K562 (cell line): Measurements from ENCODE around the gene SMOC2. TPM values are rescaled to one million over a fixed set of nuclear protein-coding genes. Genes with fewer than 3 reads are reported as not detected.

Experiments used
- ATAC-seq: fragments of 200-7000 bp; cut with Tn5 transposase; 3 replicates; pipeline ENCODE4 v1.9.1; 2020; ENCODE audit warnings: moderate library complexity
- BruUV-seq: library from RNA; stranded (reverse); fragments of 400-500 nt; replicated peaks from 2 replicates; lab custom pipeline; 2021; lab: Mats Ljungman, UMichigan
- CTCF ChIA-PET: fragments of 300-600 bp; formaldehyde crosslinking; extraction: SDS; loops from one replicate; lab custom pipeline; 2021; ENCODE audit warnings: low intra/inter-chr PET ratio; lab: Yijun Ruan, JAX
- POLR2A ChIA-PET: fragments of 300-600, 350-650 bp; sonication (Branson Sonifier 250); formaldehyde crosslinking; extraction: SDS; loops from one replicate; lab custom pipeline; 2021; ENCODE audit warnings: antibody characterized with exemption, inconsistent platforms; lab: Yijun Ruan, JAX
- DNase-seq, 4 experiments: peaks; one replicate each; pipeline versions ENCODE4 v3.0.0 to v3.0.0-alpha.2; 2011 to 2018; ENCODE audit warnings: low spot score in 3 of 4, mixed read lengths in 3 of 4; ENCODE audit errors: extremely low read depth in 1 of 4
- FAIRE-seq: peaks from 2 replicates; lab custom pipeline; 2011; peaks lifted over from hg19 to GRCh38; lab: Jason Lieb, UNC
- H2AFZ ChIP-seq: 2 replicates; pipeline ENCODE4 v1.6.0; 2011; ENCODE audit warnings: low read depth, low read length, control low read depth, inconsistent platforms
- H3K27ac ChIP-seq: fragments of 200-600 bp; 3 replicates; pipeline ENCODE4 v1.8.0; 2011; ENCODE audit warnings: low read depth, mild to moderate bottlenecking, control low read depth, inconsistent platforms, low read length, moderate library complexity, mixed read lengths; ENCODE audit errors: extremely low read depth
- H3K27me3 ChIP-seq, 2 experiments: fragments of 300-600 bp in 1 of 2; 2 replicates in 1 of 2; 3 replicates in 1 of 2; pipeline versions ENCODE4 v1.6.0 to v1.8.0; 2011; ENCODE audit warnings: inconsistent platforms in 2 of 2, low read length in 2 of 2, mild to moderate bottlenecking in 1 of 2, mixed read lengths in 1 of 2, moderate library complexity in 1 of 2; ENCODE audit not compliant: control insufficient read depth in 2 of 2, insufficient read depth in 2 of 2
- H3K36me3 ChIP-seq: fragments of 300-600 bp; 3 replicates; pipeline ENCODE4 v1.8.0; 2011; ENCODE audit warnings: mild to moderate bottlenecking, low read length, inconsistent platforms; ENCODE audit not compliant: control insufficient read depth, insufficient read depth
- H3K4me1 ChIP-seq, 2 experiments: fragments of 200-600 bp in 1 of 2; replicated peaks in 1 of 2; 2 replicates in 1 of 2; 3 replicates in 1 of 2; pipeline versions ENCODE4 v1.5.1 to v1.8.0; 2011; ENCODE audit warnings: inconsistent platforms in 2 of 2, low read length in 2 of 2, mild to moderate bottlenecking in 1 of 2, mixed read lengths in 1 of 2, moderate library complexity in 1 of 2; ENCODE audit not compliant: control insufficient read depth in 2 of 2, insufficient read depth in 2 of 2
- H3K4me2 ChIP-seq: 2 replicates; pipeline ENCODE4 v1.6.1; 2011; ENCODE audit warnings: low read length, control low read depth, inconsistent platforms, mixed read lengths; ENCODE audit not compliant: insufficient read depth
- H3K4me3 ChIP-seq: fragments of 200-600 bp; sonication (generic), shearing (Covaris generic); 2 replicates; pipeline ENCODE4 v1.5.1; 2016; ENCODE audit warnings: control low read depth, inconsistent platforms
- H3K79me2 ChIP-seq: fragments of 200-600 bp; 3 replicates; pipeline ENCODE4 v1.8.0; 2011; ENCODE audit warnings: low read length, inconsistent platforms; ENCODE audit not compliant: control insufficient read depth, insufficient read depth
- H3K9ac ChIP-seq, 2 experiments: 2 replicates each; pipeline versions ENCODE4 v1.6.0 to v1.6.1; 2011; ENCODE audit warnings: low read depth in 2 of 2, low read length in 2 of 2, control low read depth in 1 of 2, inconsistent platforms in 1 of 2, mild to moderate bottlenecking in 1 of 2, mixed read lengths in 1 of 2; ENCODE audit not compliant: insufficient read depth in 1 of 2
- H3K9me1 ChIP-seq: one replicate; pipeline ENCODE4 v1.6.0; 2011; ENCODE audit warnings: inconsistent platforms, mild to moderate bottlenecking, low read length, moderate library complexity; ENCODE audit not compliant: control insufficient read depth, insufficient read depth
- H3K9me3 ChIP-seq: replicated peaks from 2 replicates; pipeline ENCODE4 v1.5.1; 2011; ENCODE audit warnings: low read depth, low read length, inconsistent platforms; ENCODE audit not compliant: control insufficient read depth, insufficient read depth
- H4K20me1 ChIP-seq: replicated peaks from 2 replicates; pipeline ENCODE4 v1.6.1; 2011; ENCODE audit warnings: low read length, inconsistent platforms, mixed read lengths; ENCODE audit not compliant: control insufficient read depth, insufficient read depth
- CBFA2T2 ChIP-seq: fragments of 450-650 bp; conservative IDR thresholded peaks from 2 replicates; pipeline ENCODE4 v1.6.1; 2017; ENCODE audit warnings: mild to moderate bottlenecking
- ERF ChIP-seq: fragments of 450-650 bp; formaldehyde crosslinking; IDR thresholded peaks from 2 replicates; pipeline ENCODE4 v1.4.0; 2020; ENCODE audit warnings: mild to moderate bottlenecking, mixed read lengths
- FOXM1 ChIP-seq, 2 experiments: fragments of 450-650 bp in 1 of 2; sonication (generic) in 1 of 2; formaldehyde crosslinking in 1 of 2; IDR thresholded peaks; 2 replicates each; pipeline versions ENCODE4 v1.6.1 to v1.9.0; 2017 to 2022; ENCODE audit warnings: low read depth in 2 of 2, mild to moderate bottlenecking in 2 of 2, missing genetic modification reagents in 1 of 2, moderate library complexity in 1 of 2
- MAFK ChIP-seq: IDR thresholded peaks from 2 replicates; pipeline ENCODE4 v1.6.1; 2011; ENCODE audit warnings: low read length, improper control_type of control experiment
- MTA2 ChIP-seq: fragments of 450-650 bp; IDR thresholded peaks from 2 replicates; pipeline ENCODE4 v1.6.1; 2016; ENCODE audit warnings: low read depth
- NFRKB ChIP-seq: fragments of 450-650 bp; IDR thresholded peaks from 2 replicates; pipeline ENCODE4 v1.6.1; 2016; ENCODE audit warnings: low read depth
- NUFIP1 ChIP-seq: fragments of 450-650 bp; IDR thresholded peaks from 2 replicates; pipeline ENCODE4 v1.6.1; 2018; ENCODE audit not compliant: partially characterized antibody
- POLR2G ChIP-seq: fragments of 200-400 bp; formaldehyde crosslinking; IDR thresholded peaks from 2 replicates; pipeline ENCODE4 v1.6.1; 2017; ENCODE audit warnings: low read depth, mild to moderate bottlenecking, antibody characterized with exemption, low read length, moderate library complexity
- POU5F1 ChIP-seq: fragments of 150-350 bp; IDR thresholded peaks from 2 replicates; pipeline ENCODE4 v1.6.1; 2014; ENCODE audit warnings: borderline replicate concordance, low read length, low read depth, mild to moderate bottlenecking; ENCODE audit not compliant: partially characterized antibody
- PRPF4 ChIP-seq: fragments of 200-400 bp; formaldehyde crosslinking; IDR thresholded peaks from one replicate; pipeline ENCODE4 v1.6.1; 2017; ENCODE audit warnings: low read length, low read depth, mild to moderate bottlenecking; ENCODE audit not compliant: insufficient read depth, poor library complexity, severe bottlenecking
- RFX7 ChIP-seq: fragments of 250-450 bp; sonication (Bioruptor Pico); IDR thresholded peaks from 2 replicates; pipeline ENCODE4 v1.5.1; 2021; ENCODE audit warnings: mild to moderate bottlenecking
- SRSF3 ChIP-seq: fragments of 200-400 bp; formaldehyde crosslinking; IDR thresholded peaks from 2 replicates; pipeline ENCODE4 v1.6.1; 2016; ENCODE audit warnings: mild to moderate bottlenecking, low read length, moderate library complexity; ENCODE audit not compliant: insufficient read depth
- TARDBP ChIP-seq: fragments of 450-650 bp; IDR thresholded peaks from 2 replicates; pipeline ENCODE4 v1.6.1; 2016
- ZMIZ1 ChIP-seq, 2 experiments: fragments of 150-350 bp in 1 of 2; IDR thresholded peaks; 2 replicates each; pipeline ENCODE4 v1.6.1; 2012 to 2016; ENCODE audit warnings: low read depth in 2 of 2, low read length in 2 of 2, mild to moderate bottlenecking in 1 of 2, moderate library complexity in 1 of 2
- ZNF507 ChIP-seq: conservative IDR thresholded peaks from 2 replicates; pipeline ENCODE4 v1.6.1; 2017; ENCODE audit warnings: missing genetic modification characterization, missing compliant biosample characterization
- ZNF76 ChIP-seq: fragments of 250-450 bp; sonication (Bioruptor Pico); IDR thresholded peaks from 2 replicates; pipeline ENCODE4 v1.4.0; 2020; ENCODE audit warnings: mild to moderate bottlenecking, moderate library complexity, borderline replicate concordance
- WGBS: fragments of 100-300 bp; shearing (Covaris generic); methylation state at CpG from one replicate; pipeline ENCODE4 v1.1.6; 2016; ENCODE audit warnings: low coverage, mixed read lengths; ENCODE audit not compliant: insufficient coverage; ENCODE audit errors: missing lambda C conversion rate; 5-methylcytosine and 5-hydroxymethylcytosine counted together
- in situ Hi-C: fragments of 300-500 bp; cut with MboI; formaldehyde crosslinking; loops from 4 replicates; pipeline ENCODE4 v1.15.0; 2018; ENCODE audit warnings: inconsistent platforms, mixed read lengths
- intact Hi-C: fragments of 100-400 bp; cut with micrococcal nuclease; formaldehyde crosslinking; loops from 2 replicates; pipeline ENCODE4 v1.14.2; 2022
- polyA plus RNA-seq, 8 experiments: library from polyadenylated mRNA; depleted of rRNA in 4 of 8; stranded (reverse) in 5 of 8; unstranded in 3 of 8; fragments of >200 nt; fragmentation: Nextera tagmentation in 2 of 8; fragmentation: Illumina TruSeq in 1 of 8; extraction: Ambion mirVana in 2 of 8; extraction: Trizol in 1 of 8; gene quantifications; 2 replicates each; pipeline versions ENCODE4 v1.2.1 to v1.2.3, GENCODE V29; 2011 to 2014; ENCODE audit warnings: inconsistent platforms in 1 of 8, missing spikeins in 1 of 8
- total RNA-seq, 7 experiments: library from RNA; depleted of rRNA in 6 of 7; stranded (reverse); fragments of >200 nt in 6 of 7; fragmentation: Illumina TruSeq in 2 of 7; extraction: Trizol in 2 of 7; gene quantifications; 2 replicates each; pipeline versions ENCODE4 v1.2.1 to v1.2.3, GENCODE V29; 2011 to 2021; ENCODE audit warnings: low replicate concordance in 1 of 7

SMOC2 gene
- total and polyA plus RNA-seq, 9 of the 15 experiments (the other 6 are each of a cell fraction or from before 2014, with no cell fraction given), result 0.45 to 2.3 (median 1.1) TPM

- TF ChIP-seq TARDBP, result no peak
These were observed 162.2 kb downstream of the SMOC2 start (continued) for GRCh38 chr6:168603234-168603633.

- Histone ChIP-seq H3K9me3 (no peaks in the 10 kb centered on the region), H3K9me1 (no peaks in the 10 kb centered on the region), H3K4me1 (no peaks in the 10 kb centered on the region), H4K20me1 (no peaks in the 10 kb centered on the region), H3K27me3 (peaks cover 5 to 48% of the 10 kb centered on the region in 2 experiments; a peak in 4 of 5 replicates), H3K36me3 (no peaks in the 10 kb centered on the region; the same call in 2 of the 3 replicates), H3K4me3 (no peak overlapping the region), H2AFZ (no peak overlapping the region), H3K9ac (no peak overlapping the region), H3K4me2 (no peak overlapping the region), H3K27ac (no peak overlapping the region), H3K79me2 (no peaks in the 10 kb centered on the region)
- ChIA-PET CTCF (no interaction called here), POLR2A (no interaction called here)
- WGBS, result 10% methylated on average over 7 of the region's 7 CpGs
- DNase-seq (no peak), ATAC-seq (no peak), FAIRE-seq (no peak)
- BruUV-seq, result no TSS peak
- intact Hi-C loops (no loop called here), in situ Hi-C loops (no loop called here)
- no peak for TF ChIP-seq NFRKB
- no peak for TF ChIP-seq PRPF4
- no peak for TF ChIP-seq ZNF76
- TF ChIP-seq MTA2, result no peak
- TF ChIP-seq MAFK, result no peak
- no peak for TF ChIP-seq RFX7 (CRISPR knock-in tag)
- TF ChIP-seq NUFIP1, result no peak
- no peak for TF ChIP-seq FOXM1 (IDR thresholded peaks at IDR 0.05; ENCODE audit: low read depth)
- no peak for TF ChIP-seq FOXM1 (CRISPR knock-in tag; IDR thresholded peaks at IDR 0.05; ENCODE audit: low read depth)
- TF ChIP-seq ZMIZ1 (IDR thresholded peaks at IDR 0.05; ENCODE audit: low read depth in 2 of 2, low read length in 2 of 2), result no peak
- no peak for TF ChIP-seq ZNF507 (tag)
- TF ChIP-seq CBFA2T2, result no peak
- no peak for TF ChIP-seq ERF (CRISPR knock-in tag)
- no peak for TF ChIP-seq SRSF3
- no peak for TF ChIP-seq POU5F1
- no peak for TF ChIP-seq POLR2G
These were observed 165.0 kb downstream of the SMOC2 start for GRCh38 chr6:168605964-168606363.
